Right cardiac atrium (tissue), 5 donors: ENCODE data around the gene SIGLEC15. TPM values are rescaled to one million over a fixed set of nuclear protein-coding genes. Genes with fewer than 3 reads are reported as not detected.

ENCODE experiments used
- ATAC-seq, 2 donors: fragments of 200-7000 bp; cut with Tn5 transposase; one replicate each; pipeline versions ENCODE4 v1.8.0 to v1.9.1; 2020; ENCODE audit warnings: moderate library complexity in 2 of 2, mild to moderate bottlenecking in 1 of 2
- DNase-seq, 3 donors: peaks; one replicate each; pipeline ENCODE4 v3.0.0-alpha.2; 2020
- H3K27ac ChIP-seq: one replicate; pipeline ENCODE4 v1.5.1; 2013; ENCODE audit warnings: mild to moderate bottlenecking, low read length, control low read depth, moderate library complexity
- H3K27me3 ChIP-seq: one replicate; pipeline ENCODE4 v1.6.1; 2013; ENCODE audit not compliant: control insufficient read depth, insufficient read depth
- H3K4me1 ChIP-seq: one replicate; pipeline ENCODE4 v1.6.1; 2013; ENCODE audit warnings: low read length; ENCODE audit not compliant: control insufficient read depth, insufficient read depth
- H3K4me3 ChIP-seq: one replicate; pipeline ENCODE4 v1.5.1; 2013; ENCODE audit warnings: low read length, control low read depth
- H3K9me3 ChIP-seq: one replicate; pipeline ENCODE4 v1.6.1; 2013; ENCODE audit warnings: low read length; ENCODE audit not compliant: control insufficient read depth
- WGBS: extraction: QIAGEN DNeasy Blood & Tissue Kit; methylation state at CpG from one replicate; pipeline ENCODE4 v1.1.7; 2013; 5-methylcytosine and 5-hydroxymethylcytosine counted together
- intact Hi-C, 4 donors: fragments of 100-400 bp; cut with DNase I; formaldehyde crosslinking; loops; one replicate each; pipeline versions ENCODE4 v1.11.0 to v1.14.0; 2022 to 2023
- polyA plus RNA-seq: library from polyadenylated mRNA; stranded (reverse); fragments of 200-250 nt; gene quantifications from one replicate; pipeline ENCODE4 v1.2.3, GENCODE V29; 2013
- total RNA-seq, 4 donors: library from RNA; stranded (reverse); fragmentation: NEBNext Ultra II Directional; extraction: Animal tissue kit (Norgen Biotek cat#: 25700); gene quantifications; one replicate each; pipeline ENCODE4 v1.2.1, GENCODE V29; 2021
- donor health status: healthy with polysubstance abuse.
- donor health status: DM: no; HTN: yes; CAD: no.
- donor health status: DM: no; HTN: no; CAD: no.
- donor health status: DM: no; HTN: yes; CAD: no; lungs with severe emphysema.
- donor health status: DM: yes; HTN: yes; CAD: no.

The SIGLEC15 gene
- total and polyA plus RNA-seq, 5 donors, result 0.09 to 0.38 (median 0.21) TPM; not detected in 1

DNA sequence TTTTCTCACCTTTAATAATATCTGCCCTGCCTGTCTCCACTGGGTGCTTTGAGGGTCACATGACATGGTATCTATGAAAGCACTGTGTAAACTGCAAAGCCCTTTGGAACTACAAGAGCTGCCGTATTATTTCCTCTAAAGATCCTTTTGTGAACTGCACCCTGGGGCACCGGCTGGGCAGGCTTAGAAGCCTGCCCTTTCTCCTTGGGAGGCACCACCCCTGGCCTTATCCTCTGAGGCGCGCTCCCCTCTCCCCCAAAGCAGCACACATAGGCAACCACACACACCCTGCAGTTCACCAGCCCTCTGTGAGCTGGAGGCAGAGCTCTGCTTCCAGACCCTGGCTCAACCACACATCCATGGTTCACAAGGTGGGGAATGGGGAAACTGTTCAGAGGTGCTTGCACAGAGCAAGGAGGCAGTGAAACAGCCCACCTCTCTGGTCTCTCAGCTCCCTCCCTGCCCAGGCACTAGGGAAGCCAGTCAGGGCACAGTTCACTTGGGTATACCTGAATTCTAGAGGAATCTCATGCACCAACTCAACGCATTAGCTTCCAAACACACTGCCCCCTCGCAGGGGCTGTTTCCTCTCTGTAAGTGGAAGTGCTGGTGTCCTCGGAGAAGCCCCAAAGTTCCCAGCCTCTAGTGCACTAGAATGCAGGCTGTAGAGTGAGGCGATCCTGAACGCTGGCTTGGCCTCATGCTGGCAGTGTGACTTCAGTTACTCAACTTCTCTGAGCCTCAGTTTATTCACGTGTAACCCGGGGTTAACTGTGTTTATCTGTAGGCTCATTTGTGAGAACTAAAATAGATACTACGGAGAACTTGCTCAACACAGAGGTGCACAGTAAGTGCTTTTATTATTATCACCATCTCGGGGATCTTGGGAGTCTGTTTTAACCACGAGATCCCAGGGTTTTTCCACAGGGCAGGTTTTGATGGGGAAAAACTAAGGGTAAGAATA is 11.0 kb downstream of the SIGLEC15 start:
- H3K27ac ChIP-seq, result no peak overlapping the region
- DNase-seq (no peak), ATAC-seq (no peak)
- intact Hi-C loops, result loop anchor here in 2 of 4 donors (5.0 to 10.0 kb wide), 2 partner anchors 112 to 114 kb away; partner anchors contain the start of gene SLC14A1 (in 2 of the 2)
- H3K4me1 ChIP-seq, result peaks cover 2% of the 10 kb centered on the region
- H3K9me3 ChIP-seq, result no peaks in the 10 kb centered on the region
- 64% methylated on average over 14 of the region's 14 CpGs for whole genome bisulfite sequencing
- H3K4me3 ChIP-seq, result no peak overlapping the region
- H3K27me3 ChIP-seq, result no peaks in the 10 kb centered on the region

DNA sequence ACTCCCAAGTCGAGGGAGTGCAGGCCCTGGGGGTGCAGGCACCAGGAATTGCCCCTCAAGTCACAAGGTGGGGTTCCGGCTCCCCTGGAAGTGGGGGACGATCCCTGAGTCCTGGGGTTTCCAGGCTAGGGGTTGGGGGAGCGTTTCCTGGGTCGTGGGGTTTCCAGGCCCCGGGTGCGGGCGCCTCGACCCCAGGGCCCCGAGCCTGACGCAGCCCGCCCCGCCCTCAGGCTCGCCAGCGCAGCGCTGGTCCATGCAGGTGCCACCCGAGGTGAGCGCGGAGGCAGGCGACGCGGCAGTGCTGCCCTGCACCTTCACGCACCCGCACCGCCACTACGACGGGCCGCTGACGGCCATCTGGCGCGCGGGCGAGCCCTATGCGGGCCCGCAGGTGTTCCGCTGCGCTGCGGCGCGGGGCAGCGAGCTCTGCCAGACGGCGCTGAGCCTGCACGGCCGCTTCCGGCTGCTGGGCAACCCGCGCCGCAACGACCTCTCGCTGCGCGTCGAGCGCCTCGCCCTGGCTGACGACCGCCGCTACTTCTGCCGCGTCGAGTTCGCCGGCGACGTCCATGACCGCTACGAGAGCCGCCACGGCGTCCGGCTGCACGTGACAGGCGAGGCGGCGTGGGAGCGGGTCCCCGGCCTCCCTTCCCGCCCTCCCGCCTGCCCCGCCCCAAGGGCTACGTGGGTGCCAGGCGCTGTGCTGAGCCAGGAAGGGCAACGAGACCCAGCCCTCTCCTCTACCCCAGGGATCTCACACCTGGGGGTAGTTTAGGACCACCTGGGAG is 12.0 kb downstream of the SIGLEC15 start:
- 8% methylated on average over 84 of the region's 84 CpGs for WGBS
- Histone ChIP-seq H3K27me3 (no peaks in the 10 kb centered on the region), H3K9me3 (no peaks in the 10 kb centered on the region), H3K4me1 (peaks cover 2% of the 10 kb centered on the region), H3K27ac (no peak overlapping the region), H3K4me3 (peak overlapping the region; percentile 7)
- ATAC-seq, result peak; percentile 57 to 62
- intact Hi-C loops, result loop anchor here in 2 of 4 donors (5.0 to 10.0 kb wide), 2 partner anchors 113 to 115 kb away; partner anchors contain the start of gene SLC14A1 (in 2 of the 2)
- peak; percentile 62 to 84 (median 80) for DNase-seq

DNA sequence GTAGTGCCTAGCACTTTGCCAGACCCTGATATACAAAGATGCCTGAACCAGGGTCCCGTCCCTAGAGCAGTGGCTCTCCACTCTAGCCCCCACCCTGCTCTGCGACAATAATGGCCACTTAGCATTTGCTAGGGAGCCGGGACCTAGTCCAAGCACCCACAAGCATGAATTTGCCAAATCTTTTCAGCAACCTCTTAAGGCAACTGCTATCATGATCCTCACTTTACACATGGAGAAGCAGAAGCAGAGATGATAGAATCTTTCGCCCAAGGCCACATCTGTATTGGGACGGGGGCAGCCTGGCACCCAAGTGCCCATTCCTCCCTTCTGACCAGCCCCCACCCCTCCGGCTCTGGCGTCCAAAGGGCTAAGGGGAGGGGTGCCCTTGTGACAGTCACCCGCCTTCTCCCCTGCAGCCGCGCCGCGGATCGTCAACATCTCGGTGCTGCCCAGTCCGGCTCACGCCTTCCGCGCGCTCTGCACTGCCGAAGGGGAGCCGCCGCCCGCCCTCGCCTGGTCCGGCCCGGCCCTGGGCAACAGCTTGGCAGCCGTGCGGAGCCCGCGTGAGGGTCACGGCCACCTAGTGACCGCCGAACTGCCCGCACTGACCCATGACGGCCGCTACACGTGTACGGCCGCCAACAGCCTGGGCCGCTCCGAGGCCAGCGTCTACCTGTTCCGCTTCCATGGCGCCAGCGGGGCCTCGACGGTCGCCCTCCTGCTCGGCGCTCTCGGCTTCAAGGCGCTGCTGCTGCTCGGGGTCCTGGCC is 13.0 kb downstream of the SIGLEC15 start:
- DNase-seq (no peak), ATAC-seq (peak; percentile 34 to 63)
- Histone ChIP-seq H3K27me3 (no peaks in the 10 kb centered on the region), H3K4me1 (peaks cover 2% of the 10 kb centered on the region), H3K9me3 (no peaks in the 10 kb centered on the region), H3K4me3 (no peak overlapping the region), H3K27ac (no peak overlapping the region)
- 12% methylated on average over 53 of the region's 53 CpGs for WGBS
- intact Hi-C loops, result loop anchor here in 2 of 4 donors (5.0 to 10.0 kb wide), 2 partner anchors 114 to 116 kb away; partner anchors contain the start of gene SLC14A1 (in 2 of the 2)

DNA sequence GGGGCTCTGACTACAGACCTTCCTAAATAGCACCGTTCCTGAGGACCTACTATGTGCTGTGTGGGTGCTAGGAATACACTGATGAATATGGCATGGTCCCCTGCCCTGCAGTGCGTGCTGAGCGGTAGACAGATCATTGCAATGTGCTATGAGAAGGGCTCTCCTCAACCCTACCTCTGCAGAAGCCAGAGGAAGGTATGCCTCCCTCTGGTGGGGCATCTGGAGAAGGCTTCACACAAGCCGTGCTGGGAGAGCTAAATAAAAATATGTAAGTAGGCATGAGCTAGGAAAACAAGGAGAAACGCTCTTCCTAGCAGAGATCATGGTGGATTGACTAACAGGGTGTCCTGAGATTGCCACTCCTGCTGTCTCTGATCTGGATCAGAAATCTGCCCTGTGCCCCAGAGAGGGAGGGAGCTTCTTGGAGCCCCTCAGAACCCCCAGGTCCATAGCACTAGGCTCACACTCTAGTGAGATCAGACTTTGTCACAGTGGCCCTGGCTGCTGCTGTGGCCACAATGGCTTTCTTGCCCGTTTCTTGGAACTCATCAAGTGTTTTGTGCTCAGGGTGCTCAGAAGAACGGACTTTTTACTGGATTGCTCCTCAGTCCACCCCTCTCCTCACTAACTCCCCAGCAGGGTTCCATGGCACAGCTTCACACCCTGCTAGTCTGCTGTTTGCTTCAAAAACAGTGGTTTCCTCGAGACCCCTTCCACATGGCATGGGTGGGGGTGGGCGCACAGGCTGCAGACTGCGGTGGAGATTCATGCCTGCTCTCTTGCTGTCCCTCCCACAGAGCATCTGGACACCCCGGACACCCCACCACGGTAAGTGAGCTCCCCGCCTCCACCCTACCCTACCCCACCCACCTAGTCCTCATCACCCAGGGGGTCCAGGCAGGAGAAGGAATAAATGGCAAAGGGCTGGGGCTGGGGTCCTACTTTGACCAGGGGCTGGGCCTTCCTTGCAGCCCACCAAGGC is 14.2 kb downstream of the SIGLEC15 start:
- H3K9me3 ChIP-seq, result no peaks in the 10 kb centered on the region
- H3K4me3 ChIP-seq, result no peak overlapping the region
- no peak for DNase-seq
- intact Hi-C loops, result loop anchor here in 3 of 4 donors (5.0 to 10.0 kb wide), 3 partner anchors 115 to 125 kb away; partner anchors contain the start of gene SLC14A1 (in 2 of the 3)
- peak; percentile 58 to 71 for ATAC-seq
- peaks cover 2% of the 10 kb centered on the region for H3K4me1 ChIP-seq
- H3K27me3 ChIP-seq, result no peaks in the 10 kb centered on the region
- 58% methylated on average over 13 of the region's 13 CpGs for WGBS
- H3K27ac ChIP-seq, result no peak overlapping the region

DNA sequence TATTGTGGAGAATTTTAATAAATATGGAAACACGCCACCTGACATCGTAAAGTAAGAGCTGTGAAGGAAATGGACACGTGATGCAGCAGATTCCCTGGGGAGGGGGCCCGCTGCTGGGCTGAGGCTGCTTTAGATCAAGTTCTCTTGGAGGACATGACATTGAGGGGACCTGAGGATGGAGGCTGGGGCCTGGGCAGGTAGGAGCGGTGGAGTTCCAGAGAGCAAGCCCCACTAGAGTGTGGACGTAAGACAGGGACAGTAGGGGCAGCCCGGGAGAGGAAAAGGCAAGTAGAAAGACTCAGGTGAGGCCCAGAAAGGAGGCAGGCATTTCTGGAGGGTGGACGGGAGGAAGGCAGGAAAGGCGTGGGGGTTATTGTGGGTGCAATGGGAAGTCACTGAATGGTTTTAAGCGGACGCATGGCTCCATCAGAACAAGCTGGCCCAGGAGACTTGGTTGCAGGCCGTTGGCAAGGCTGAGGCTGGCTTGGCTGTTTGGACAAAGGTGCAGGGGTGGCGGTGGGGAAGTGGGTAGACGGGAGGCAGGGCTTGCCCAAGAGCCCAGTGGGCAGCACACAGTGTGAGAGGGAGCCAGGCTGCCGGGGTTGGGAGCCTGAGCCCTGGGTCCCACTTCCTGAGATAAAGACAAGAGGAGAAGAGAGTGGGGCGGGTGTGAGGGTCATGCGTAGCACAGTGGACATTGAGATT is 15.7 kb downstream of the SIGLEC15 start:
- no peaks in the 10 kb centered on the region for H3K9me3 ChIP-seq
- intact Hi-C loops, result loop anchor here in 1 of 4 donors (10.0 kb wide), 1 partner anchor 126 kb away; no protein-coding TSS in a partner anchor
- no peaks in the 10 kb centered on the region for H3K27me3 ChIP-seq
- H3K4me3 ChIP-seq, result no peak overlapping the region
- no peak for ATAC-seq
- peaks cover 2% of the 10 kb centered on the region for H3K4me1 ChIP-seq
- H3K27ac ChIP-seq, result no peak overlapping the region
- DNase-seq, result no peak
- WGBS, result 75% methylated on average over 17 of the region's 17 CpGs

DNA sequence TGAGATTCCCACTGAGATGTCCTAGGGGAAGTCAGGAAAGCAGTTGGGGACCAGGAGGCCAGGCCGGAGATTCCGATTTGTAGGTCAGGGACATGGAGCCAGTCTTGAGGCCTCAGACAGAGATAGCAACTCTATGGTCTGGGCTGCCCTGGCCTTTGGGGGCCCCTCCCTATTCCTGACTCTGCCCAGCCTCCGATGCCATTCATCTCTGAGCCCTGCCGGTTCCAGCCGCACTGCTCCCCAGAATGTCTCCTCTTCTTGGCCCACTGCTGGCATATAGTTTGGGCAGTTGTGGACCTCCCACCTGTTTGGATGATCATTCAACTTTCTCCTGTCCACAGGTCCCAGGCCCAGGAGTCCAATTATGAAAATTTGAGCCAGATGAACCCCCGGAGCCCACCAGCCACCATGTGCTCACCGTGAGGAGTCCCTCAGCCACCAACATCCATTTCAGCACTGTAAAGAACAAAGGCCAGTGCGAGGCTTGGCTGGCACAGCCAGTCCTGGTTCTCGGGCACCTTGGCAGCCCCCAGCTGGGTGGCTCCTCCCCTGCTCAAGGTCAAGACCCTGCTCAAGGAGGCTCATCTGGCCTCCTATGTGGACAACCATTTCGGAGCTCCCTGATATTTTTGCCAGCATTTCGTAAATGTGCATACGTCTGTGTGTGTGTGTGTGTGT is 16.4 kb downstream of the SIGLEC15 start:
- DNase-seq (no peak), ATAC-seq (no peak)
- intact Hi-C loops, result loop anchor here in 1 of 4 donors (10.0 kb wide), 1 partner anchor 127 kb away; no protein-coding TSS in a partner anchor
- no peaks in the 10 kb centered on the region for H3K9me3 ChIP-seq
- 95% methylated on average over 12 of the region's 12 CpGs for WGBS
- no peaks in the 10 kb centered on the region for H3K27me3 ChIP-seq
- H3K4me3 ChIP-seq, result no peak overlapping the region
- H3K4me1 ChIP-seq, result peaks cover 2% of the 10 kb centered on the region
- no peak overlapping the region for H3K27ac ChIP-seq

DNA sequence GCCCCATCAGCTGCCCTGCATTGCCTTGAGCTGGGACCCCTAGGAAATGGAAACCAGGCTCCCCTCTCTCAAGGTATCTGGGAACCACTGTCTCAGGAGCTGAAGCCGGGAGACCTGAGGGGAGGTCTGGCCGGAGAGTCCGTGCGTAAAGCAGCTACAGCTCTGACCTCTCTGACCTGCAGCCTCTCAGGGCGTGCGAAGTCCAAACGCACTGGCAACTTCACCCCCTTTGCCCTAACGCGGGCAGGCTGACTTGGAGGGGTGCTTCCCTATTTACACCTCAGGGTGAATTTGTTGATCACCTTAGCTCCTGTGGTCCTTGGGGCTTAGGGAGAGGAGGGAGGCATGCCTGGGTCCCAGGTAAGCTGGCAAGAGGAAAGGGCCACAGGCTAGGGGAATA is 17.5 kb downstream of the SIGLEC15 start:
- no peak for DNase-seq
- 85% methylated on average over 9 of the region's 9 CpGs for WGBS
- Histone ChIP-seq H3K4me3 (no peak overlapping the region), H3K27ac (no peak overlapping the region), H3K27me3 (no peaks in the 10 kb centered on the region), H3K4me1 (no peaks in the 10 kb centered on the region), H3K9me3 (no peaks in the 10 kb centered on the region)
- no peak for ATAC-seq
- intact Hi-C loops, result loop anchor here in 1 of 4 donors (10.0 kb wide), 1 partner anchor 128 kb away; no protein-coding TSS in a partner anchor

DNA sequence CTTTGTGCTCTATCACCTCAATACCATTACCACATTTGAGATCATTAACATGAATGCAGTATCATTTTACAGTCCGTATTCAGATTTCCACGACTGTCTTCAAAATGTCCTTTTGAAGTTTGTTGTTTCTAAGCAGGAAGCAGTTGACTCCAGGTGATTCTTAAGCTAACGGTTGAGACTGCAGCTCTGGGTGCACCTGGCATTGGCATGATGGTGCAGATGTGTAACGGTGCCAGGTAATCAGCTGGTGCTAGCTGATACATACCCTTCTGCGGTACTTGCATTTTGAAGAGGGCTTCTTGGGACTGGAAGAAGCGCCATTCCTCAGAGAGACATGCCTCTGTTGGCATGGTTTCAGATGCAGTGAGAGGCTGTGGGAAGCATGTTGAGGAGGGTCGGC is 19.5 kb downstream of the SIGLEC15 start:
- Histone ChIP-seq H3K27ac (no peak overlapping the region), H3K4me3 (no peak overlapping the region), H3K9me3 (no peaks in the 10 kb centered on the region), H3K4me1 (no peaks in the 10 kb centered on the region), H3K27me3 (no peaks in the 10 kb centered on the region)
- WGBS, result 87% methylated on average over 7 of the region's 7 CpGs
- intact Hi-C loops, result loop anchor here in 1 of 4 donors (10.0 kb wide), 1 partner anchor 130 kb away; no protein-coding TSS in a partner anchor
- ATAC-seq, result no peak
- no peak for DNase-seq
